Activated naive CD4-positive, alpha-beta T cell treated with anti-CD3 and anti-CD28 coated beads, Interleukin-2, amount 10 ng/mL, durations not matched to agents 7 days and 5 days (primary cell): ENCODE measurements around the gene SLC39A13.

Experiments
- CTCF ChIA-PET: fragments of 350-600 bp; sonication (Branson Sonifier 250); formaldehyde crosslinking; loops from one replicate; lab custom pipeline; 2021; ENCODE audit warnings: antibody characterized with exemption; lab: Charles Lee
- DNase-seq: peaks from one replicate; pipeline ENCODE4 v3.0.0-alpha.2; 2020
- H3K27ac Mint-ChIP-seq: one replicate; pipeline ENCODE4 v1.8.0; 2021; ENCODE audit warnings: mild to moderate bottlenecking, moderate library complexity, mixed read lengths
- H3K27me3 Mint-ChIP-seq: one replicate; pipeline ENCODE4 v1.8.0; 2021; ENCODE audit warnings: mild to moderate bottlenecking, mixed read lengths
- H3K36me3 Mint-ChIP-seq: one replicate; pipeline ENCODE4 v1.8.0; 2021; ENCODE audit warnings: mixed read lengths
- H3K4me1 Mint-ChIP-seq: one replicate; pipeline ENCODE4 v1.8.0; 2021; ENCODE audit warnings: mixed read lengths
- H3K4me3 Mint-ChIP-seq: one replicate; pipeline ENCODE4 v1.8.0; 2021; ENCODE audit warnings: mild to moderate bottlenecking, moderate library complexity, mixed read lengths
- H3K9me3 Mint-ChIP-seq: one replicate; pipeline ENCODE4 v1.8.0; 2021; ENCODE audit warnings: mixed read lengths

SLC39A13 gene

GRCh38 chr11:47434011-47434786 is 25.8 kb downstream of the SLC39A13 start:
- Mint-ChIP-seq H3K4me1 (peaks cover 2% of the 10 kb centered on the region), H3K4me3 (no peak overlapping the region), H3K27me3 (peaks cover 11% of the 10 kb centered on the region), H3K27ac (no peak overlapping the region), H3K36me3 (no peaks in the 10 kb centered on the region), H3K9me3 (no peaks in the 10 kb centered on the region)
- CTCF ChIA-PET: no interaction called here
- no peak for DNase-seq

GRCh38 chr11:47435687-47436086 is 27.3 kb downstream of the SLC39A13 start:
- Mint-ChIP-seq H3K9me3 (no peaks in the 10 kb centered on the region), H3K27ac (no peak overlapping the region), H3K27me3 (peaks cover 11% of the 10 kb centered on the region), H3K36me3 (no peaks in the 10 kb centered on the region), H3K4me3 (no peak overlapping the region), H3K4me1 (no peaks in the 10 kb centered on the region)
- DNase-seq: no peak
- CTCF ChIA-PET: no interaction called here

DNA sequence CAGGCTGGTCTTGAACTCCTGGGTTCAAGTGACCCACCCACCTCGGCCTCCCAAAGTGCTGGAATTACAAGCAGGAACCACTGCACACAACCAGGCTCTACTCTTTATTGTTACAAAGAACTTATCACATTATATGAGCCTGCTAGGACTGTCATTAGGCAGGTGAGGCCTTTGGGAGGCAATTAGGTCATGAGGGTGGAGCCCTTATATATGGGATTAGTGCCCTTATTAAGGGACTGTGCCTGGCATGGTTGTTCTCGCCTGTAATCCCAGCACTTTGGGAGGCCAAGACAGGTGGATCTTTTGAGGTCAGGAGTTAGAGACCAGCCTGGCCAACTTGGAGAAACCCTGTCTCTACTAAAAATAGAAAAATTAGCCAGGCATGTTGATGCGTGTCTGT is 28.3 kb downstream of the SLC39A13 start:
- no peaks in the 10 kb centered on the region for H3K9me3 Mint-ChIP-seq
- peaks cover 11% of the 10 kb centered on the region for H3K27me3 Mint-ChIP-seq
- no peak overlapping the region for H3K4me3 Mint-ChIP-seq
- H3K4me1 Mint-ChIP-seq: no peaks in the 10 kb centered on the region
- no peak overlapping the region for H3K27ac Mint-ChIP-seq
- no peak for DNase-seq
- no peaks in the 10 kb centered on the region for H3K36me3 Mint-ChIP-seq
- CTCF ChIA-PET: no interaction called here

- no peak overlapping the region for H3K4me3 Mint-ChIP-seq
Measured at GRCh38 chr11:47437218-47437745, 28.9 kb downstream of the SLC39A13 start.

DNA sequence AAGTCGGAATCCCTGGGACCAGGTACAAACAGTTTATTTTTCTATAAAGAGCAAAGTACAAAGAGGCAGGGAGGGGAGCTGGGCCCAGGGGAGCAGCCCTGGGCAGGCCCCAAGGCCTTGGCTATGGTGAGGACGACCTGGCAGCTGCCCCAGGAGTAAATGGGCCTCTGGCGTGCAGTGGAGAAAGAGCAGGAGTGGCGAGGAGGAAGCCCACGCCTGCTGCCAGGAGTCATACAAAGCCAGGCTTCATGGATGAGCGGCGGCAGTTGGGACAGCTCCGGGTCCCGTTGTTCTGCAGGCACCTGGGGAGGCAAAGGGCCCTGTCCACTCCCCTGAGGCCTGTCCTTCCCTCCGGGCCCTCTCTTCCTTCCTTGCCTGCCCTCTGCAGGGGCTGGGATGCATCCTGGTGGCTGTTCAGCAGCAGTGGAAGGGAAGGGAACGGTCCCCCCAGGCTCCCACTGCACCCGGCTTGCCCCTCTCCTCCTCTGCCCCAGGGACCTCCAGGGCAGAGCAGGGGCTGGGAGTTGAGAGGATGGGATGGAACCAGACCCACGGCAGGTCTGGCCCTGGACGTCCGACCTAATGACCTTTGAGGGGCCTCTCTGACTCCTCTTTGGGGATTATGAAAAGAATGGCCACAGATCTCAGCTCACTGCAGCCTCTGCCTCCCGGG is 29.5 kb downstream of the SLC39A13 start:
- Mint-ChIP-seq H3K4me1 (no peaks in the 10 kb centered on the region), H3K27ac (no peak overlapping the region), H3K9me3 (no peaks in the 10 kb centered on the region), H3K4me3 (no peak overlapping the region), H3K36me3 (no peaks in the 10 kb centered on the region), H3K27me3 (peaks cover 11% of the 10 kb centered on the region)
- CTCF ChIA-PET: no interaction called here
- no peak for DNase-seq

More at GRCh38 chr11:47437218-47437745, 28.9 kb downstream of the SLC39A13 start:
- CTCF ChIA-PET: no interaction called here
- no peaks in the 10 kb centered on the region for H3K9me3 Mint-ChIP-seq
- no peaks in the 10 kb centered on the region for H3K4me1 Mint-ChIP-seq
- H3K27me3 Mint-ChIP-seq: peaks cover 11% of the 10 kb centered on the region
- no peak overlapping the region for H3K27ac Mint-ChIP-seq
- no peak for DNase-seq
- no peaks in the 10 kb centered on the region for H3K36me3 Mint-ChIP-seq

DNA sequence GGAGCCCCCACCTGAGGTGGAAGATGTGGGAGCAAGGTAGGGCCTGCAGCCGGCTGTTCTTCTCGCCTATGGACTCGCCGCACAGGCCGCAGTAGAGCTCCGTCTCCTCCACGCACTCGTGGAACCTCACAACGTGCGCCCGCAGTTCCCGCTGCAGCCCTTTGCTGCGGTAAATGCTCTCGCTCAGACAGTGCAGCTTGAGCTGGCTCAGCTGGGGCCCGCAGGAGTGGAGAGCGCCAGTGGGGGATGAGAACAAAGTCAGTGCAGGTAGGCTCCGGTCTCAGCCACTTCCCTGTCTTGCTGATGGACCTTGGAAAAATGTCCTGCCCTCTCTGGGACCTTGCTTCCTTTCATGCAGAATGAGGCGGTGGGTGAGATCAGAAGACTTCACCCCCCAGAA is 30.3 kb downstream of the SLC39A13 start:
- peaks cover 5% of the 10 kb centered on the region for H3K4me1 Mint-ChIP-seq
- H3K9me3 Mint-ChIP-seq: no peaks in the 10 kb centered on the region
- peaks cover 12% of the 10 kb centered on the region for H3K27me3 Mint-ChIP-seq
- H3K4me3 Mint-ChIP-seq: no peak overlapping the region
- H3K36me3 Mint-ChIP-seq: no peaks in the 10 kb centered on the region
- CTCF ChIA-PET: no interaction called here
- no peak overlapping the region for H3K27ac Mint-ChIP-seq
- DNase-seq: no peak

DNA sequence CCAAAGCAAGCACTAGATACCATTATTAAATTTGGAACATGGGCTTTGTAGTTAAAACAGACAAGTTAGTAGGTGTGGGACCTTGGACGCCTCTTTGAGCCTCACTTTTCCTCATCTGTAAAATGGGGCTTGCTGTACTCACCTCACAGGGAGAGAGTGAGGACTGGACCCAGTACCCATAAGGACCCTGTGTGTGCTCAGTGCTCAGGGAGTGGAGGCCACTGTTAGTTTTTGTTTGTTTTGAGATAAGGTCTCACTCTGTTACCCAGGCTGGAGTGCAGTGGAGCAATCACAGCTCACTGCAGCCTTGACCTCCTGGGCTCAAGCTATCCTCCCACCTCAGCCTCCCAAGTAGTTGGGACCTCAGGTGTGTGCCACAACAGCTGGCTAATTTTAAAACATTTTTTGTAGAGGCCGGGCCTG is 31.7 kb downstream of the SLC39A13 start:
- peaks cover 9% of the 10 kb centered on the region for H3K27me3 Mint-ChIP-seq

DNA sequence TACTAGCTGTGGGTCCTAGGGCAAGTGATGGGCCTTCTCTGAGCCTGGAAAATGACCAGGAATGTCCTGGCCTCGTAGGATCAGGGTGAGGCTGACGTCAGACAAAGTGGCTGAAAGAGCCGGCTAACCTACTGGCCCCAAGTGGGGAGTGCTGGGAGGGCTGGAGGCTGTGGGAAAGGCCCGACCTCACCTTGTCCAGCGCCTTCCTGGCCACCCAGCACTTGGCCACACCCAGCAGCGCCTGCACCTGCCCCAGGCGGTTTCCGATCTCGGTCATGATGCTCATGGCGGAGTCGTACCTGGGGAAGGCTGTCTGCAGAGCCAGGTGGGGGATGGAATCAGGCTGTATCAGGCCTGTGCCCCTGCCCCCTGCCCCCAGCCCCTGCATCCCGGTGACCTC is 33.0 kb downstream of the SLC39A13 start:
- Mint-ChIP-seq H3K27ac (no peak overlapping the region), H3K4me1 (peaks cover 5% of the 10 kb centered on the region), H3K4me3 (no peak overlapping the region), H3K27me3 (peaks cover 4% of the 10 kb centered on the region), H3K36me3 (no peaks in the 10 kb centered on the region), H3K9me3 (no peaks in the 10 kb centered on the region)
- no peak for DNase-seq
- CTCF ChIA-PET: no interaction called here

More for the DNA sequence above, 31.7 kb downstream of the SLC39A13 start:
- CTCF ChIA-PET: no interaction called here
- H3K27ac Mint-ChIP-seq: no peak overlapping the region
- no peaks in the 10 kb centered on the region for H3K9me3 Mint-ChIP-seq
- peaks cover 5% of the 10 kb centered on the region for H3K4me1 Mint-ChIP-seq
- H3K36me3 Mint-ChIP-seq: no peaks in the 10 kb centered on the region
- no peak overlapping the region for H3K4me3 Mint-ChIP-seq
- DNase-seq: no peak

DNA sequence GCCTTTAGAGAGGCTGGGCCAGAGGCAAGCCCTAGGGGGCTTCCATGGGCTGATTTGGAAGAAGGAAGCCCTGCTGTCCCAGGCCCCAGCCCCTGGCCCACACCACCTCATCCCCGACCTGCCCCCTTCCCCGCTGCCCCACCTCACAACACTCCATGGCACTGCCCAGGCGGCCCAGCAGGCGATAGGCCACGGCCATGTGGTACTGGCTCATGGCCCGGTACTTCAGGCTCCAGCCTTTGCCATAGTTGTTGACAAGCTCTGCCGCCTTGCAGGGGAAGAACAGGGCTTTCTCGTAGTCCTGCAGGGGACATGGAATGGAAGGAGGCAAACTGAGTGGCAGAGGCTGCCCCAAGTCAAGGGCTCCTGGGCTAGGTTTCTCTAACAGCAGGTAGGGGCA is 34.1 kb downstream of the SLC39A13 start:
- CTCF ChIA-PET: interaction anchor here (1.3 kb wide), 1 partner anchor 12 kb away, joined by 4 read pairs; no protein-coding TSS in a partner anchor
- DNase-seq: no peak
- Mint-ChIP-seq H3K4me1 (peaks cover 5% of the 10 kb centered on the region), H3K27ac (no peak overlapping the region), H3K36me3 (no peaks in the 10 kb centered on the region), H3K9me3 (no peaks in the 10 kb centered on the region), H3K4me3 (no peak overlapping the region), H3K27me3 (peaks cover 4% of the 10 kb centered on the region)

GRCh38 chr11:47443028-47443700 is 34.8 kb downstream of the SLC39A13 start:
- no peak for DNase-seq
- no peaks in the 10 kb centered on the region for H3K36me3 Mint-ChIP-seq
- H3K4me3 Mint-ChIP-seq: no peak overlapping the region
- H3K27ac Mint-ChIP-seq: no peak overlapping the region
- H3K4me1 Mint-ChIP-seq: peaks cover 5% of the 10 kb centered on the region
- peaks cover 4% of the 10 kb centered on the region for H3K27me3 Mint-ChIP-seq
- CTCF ChIA-PET: interaction anchor here (1.3 kb wide), 1 partner anchor 11 kb away, joined by 4 read pairs; no protein-coding TSS in a partner anchor
- H3K9me3 Mint-ChIP-seq: no peaks in the 10 kb centered on the region

DNA sequence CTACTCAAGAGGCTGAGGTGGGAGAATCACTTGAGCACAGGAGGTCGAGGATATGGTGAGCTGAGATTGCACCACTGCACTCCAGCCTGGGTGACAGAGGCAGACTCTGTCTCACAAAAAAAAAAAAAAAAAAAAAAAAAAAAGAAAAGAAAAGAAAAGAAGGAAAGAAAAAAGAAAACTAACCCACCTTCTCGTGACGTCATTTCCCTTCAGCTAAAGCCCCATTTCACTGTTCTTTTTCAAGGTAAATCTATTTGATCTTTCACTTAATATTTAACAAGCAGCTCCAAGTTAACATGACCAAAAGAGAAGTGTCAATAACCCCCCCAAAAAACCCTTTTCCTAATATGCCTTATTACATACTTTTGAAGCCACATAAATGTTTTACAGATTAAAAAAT is 35.4 kb downstream of the SLC39A13 start:
- Mint-ChIP-seq H3K9me3 (no peaks in the 10 kb centered on the region), H3K4me1 (peaks cover 5% of the 10 kb centered on the region), H3K36me3 (no peaks in the 10 kb centered on the region), H3K4me3 (no peak overlapping the region), H3K27me3 (peaks cover 4% of the 10 kb centered on the region), H3K27ac (no peak overlapping the region)
- no peak for DNase-seq
- CTCF ChIA-PET: interaction anchor here (1.0 to 1.3 kb wide), 2 partner anchors 11 to 70 kb away, joined by 3 to 4 read pairs; no protein-coding TSS in a partner anchor

DNA sequence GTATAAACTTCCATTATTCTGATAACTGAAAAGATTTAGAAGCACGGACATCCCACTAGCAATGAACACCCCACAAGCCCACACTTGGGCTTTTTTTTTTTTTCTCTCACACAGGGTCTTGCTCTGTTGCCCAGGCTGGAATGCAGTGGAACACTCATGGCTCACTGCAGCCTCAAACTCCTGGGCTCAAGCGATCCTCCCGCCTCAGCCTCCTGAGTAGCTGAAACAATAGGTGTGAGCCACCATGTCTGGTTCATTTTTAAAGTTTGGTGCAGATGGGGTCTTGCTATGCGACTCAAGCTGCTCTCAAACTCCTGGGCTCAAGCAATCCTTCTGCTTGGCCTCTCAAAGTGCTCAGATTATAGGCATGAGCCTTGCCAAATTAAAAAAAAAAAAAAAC is 37.5 kb downstream of the SLC39A13 start:
- Mint-ChIP-seq H3K4me3 (no peak overlapping the region), H3K27me3 (peaks cover 4% of the 10 kb centered on the region), H3K4me1 (peaks cover 5% of the 10 kb centered on the region), H3K9me3 (no peaks in the 10 kb centered on the region), H3K36me3 (no peaks in the 10 kb centered on the region), H3K27ac (no peak overlapping the region)
- no peak for DNase-seq
- CTCF ChIA-PET: interaction anchor here (1.0 kb wide), 1 partner anchor 8 kb away, joined by 3 read pairs; no protein-coding TSS in a partner anchor

- H3K4me1 Mint-ChIP-seq: peaks cover 5% of the 10 kb centered on the region
- H3K36me3 Mint-ChIP-seq: no peaks in the 10 kb centered on the region
- no peaks in the 10 kb centered on the region for H3K9me3 Mint-ChIP-seq
- H3K27me3 Mint-ChIP-seq: peaks cover 4% of the 10 kb centered on the region
- no peak for DNase-seq
- CTCF ChIA-PET: no interaction called here
- no peak overlapping the region for H3K27ac Mint-ChIP-seq
- H3K4me3 Mint-ChIP-seq: no peak overlapping the region
Measured at GRCh38 chr11:47446833-47447232, 38.4 kb downstream of the SLC39A13 start.

GRCh38 chr11:47447906-47448305 is 39.5 kb downstream of the SLC39A13 start:
- Mint-ChIP-seq H3K27me3 (peaks cover 4% of the 10 kb centered on the region), H3K4me1 (peaks cover 5% of the 10 kb centered on the region), H3K4me3 (no peak overlapping the region), H3K9me3 (no peaks in the 10 kb centered on the region), H3K36me3 (no peaks in the 10 kb centered on the region), H3K27ac (no peak overlapping the region)
- no peak for DNase-seq
- CTCF ChIA-PET: no interaction called here
